Measurements from ENCODE around the gene DNAH6. TPM values are rescaled to one million over a fixed set of nuclear protein-coding genes. Genes with fewer than 3 reads are reported as not detected.

DNAH6 gene
- total RNA-seq, 1 experiment from 2014 or later: 0.26 TPM

DNA sequence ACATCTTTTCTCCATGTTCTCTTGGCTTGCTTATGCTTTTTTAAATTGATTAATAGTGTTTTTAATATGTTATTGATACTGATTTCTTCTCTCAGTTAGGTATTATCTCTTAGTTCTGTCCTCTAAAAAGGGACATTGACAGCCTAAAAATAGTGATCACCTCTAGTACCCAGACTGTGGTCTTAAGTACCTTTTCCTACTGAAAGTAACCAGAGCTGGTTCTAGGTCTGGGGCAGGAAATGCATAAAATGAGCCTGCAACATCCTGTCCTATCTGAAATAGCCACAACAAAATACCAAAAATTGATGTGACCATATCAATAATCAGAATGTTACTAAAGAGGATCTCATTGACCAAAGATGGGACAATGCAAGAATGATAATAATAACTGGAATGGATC is 113.3 kb downstream of the DNAH6 start:
- H3K4me1 ChIP-seq (ENCODE audit: insufficient read depth, low read length): no peaks in the 10 kb centered on the region
- H3K27me3 ChIP-seq (ENCODE audit: insufficient read depth, low read length): no peaks in the 10 kb centered on the region; the same call in 1 of the 2 replicates
- H3K4ac ChIP-seq (ENCODE audit: low read depth, low read length): no peak overlapping the region
- H3K79me2 ChIP-seq (ENCODE audit: insufficient read depth, low read length): no peaks in the 10 kb centered on the region
- H4K91ac ChIP-seq (ENCODE audit: insufficient read length, low read depth, low read length): no peak overlapping the region
- H3K27ac ChIP-seq (ENCODE audit: insufficient read length, low read depth, low read length): no peak overlapping the region
- no peak overlapping the region for H3K23ac ChIP-seq (ENCODE audit: insufficient read length, low read depth, low read length)
- Mint-ChIP-seq H3K9me3 (no peaks in the 10 kb centered on the region), H3K4me1 (peaks cover 0 to 2% of the 10 kb centered on the region in 2 experiments; a peak in 2 of 4 replicates), H3K36me3 (ENCODE audit: insufficient read depth in 1 of 3, low read depth in 3 of 3) (no peaks in the 10 kb centered on the region), H3K4me3 (no peak overlapping the region), H3K27ac (no peak overlapping the region), H3K27me3 (ENCODE audit: low read depth) (peaks cover 5% of the 10 kb centered on the region)
- DNase-seq: no peak
- no peaks in the 10 kb centered on the region for H3K9me3 ChIP-seq (ENCODE audit: control insufficient read depth, low read depth, low read length)
- H3K23me2 ChIP-seq (ENCODE audit: insufficient read length, low read depth, low read length, poor library complexity, severe bottlenecking): no peaks in the 10 kb centered on the region
- no peak overlapping the region for H4K5ac ChIP-seq (ENCODE audit: insufficient read length, low read depth, low read length)
- H2BK20ac ChIP-seq (ENCODE audit: low read depth, low read length, poor library complexity, severe bottlenecking): no peak overlapping the region
- H3K9ac ChIP-seq (ENCODE audit: extremely low read depth, insufficient read length, low read length): no peak overlapping the region
- H3K14ac ChIP-seq (ENCODE audit: insufficient read depth, low read length): no peak overlapping the region
- TF ChIP-seq, protein P1, sequence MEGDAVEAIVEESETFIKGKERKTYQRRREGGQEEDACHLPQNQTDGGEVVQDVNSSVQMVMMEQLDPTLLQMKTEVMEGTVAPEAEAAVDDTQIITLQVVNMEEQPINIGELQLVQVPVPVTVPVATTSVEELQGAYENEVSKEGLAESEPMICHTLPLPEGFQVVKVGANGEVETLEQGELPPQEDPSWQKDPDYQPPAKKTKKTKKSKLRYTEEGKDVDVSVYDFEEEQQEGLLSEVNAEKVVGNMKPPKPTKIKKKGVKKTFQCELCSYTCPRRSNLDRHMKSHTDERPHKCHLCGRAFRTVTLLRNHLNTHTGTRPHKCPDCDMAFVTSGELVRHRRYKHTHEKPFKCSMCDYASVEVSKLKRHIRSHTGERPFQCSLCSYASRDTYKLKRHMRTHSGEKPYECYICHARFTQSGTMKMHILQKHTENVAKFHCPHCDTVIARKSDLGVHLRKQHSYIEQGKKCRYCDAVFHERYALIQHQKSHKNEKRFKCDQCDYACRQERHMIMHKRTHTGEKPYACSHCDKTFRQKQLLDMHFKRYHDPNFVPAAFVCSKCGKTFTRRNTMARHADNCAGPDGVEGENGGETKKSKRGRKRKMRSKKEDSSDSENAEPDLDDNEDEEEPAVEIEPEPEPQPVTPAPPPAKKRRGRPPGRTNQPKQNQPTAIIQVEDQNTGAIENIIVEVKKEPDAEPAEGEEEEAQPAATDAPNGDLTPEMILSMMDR (conservative IDR thresholded peaks at IDR 0.05): no peak
- H2AFZ ChIP-seq (ENCODE audit: low read length): no peak overlapping the region
- H3T11ph ChIP-seq (ENCODE audit: low read length): no peak overlapping the region
- no peak overlapping the region for H2BK15ac ChIP-seq (ENCODE audit: low read depth, low read length)
- H4K8ac ChIP-seq (replicated peaks; ENCODE audit: insufficient read length, low read depth, low read length): no peak overlapping the region
- no peak overlapping the region for H3K56ac ChIP-seq (ENCODE audit: insufficient read length, low read depth, low read length)
- no peak overlapping the region for H3K4me2 ChIP-seq (ENCODE audit: insufficient read depth, insufficient read length, low read length)
- H2AK5ac ChIP-seq (ENCODE audit: insufficient read length, low read length): no peak overlapping the region
- no peaks in the 10 kb centered on the region for H4K20me1 ChIP-seq (ENCODE audit: control insufficient read depth, insufficient read depth, insufficient read length)
- no peaks in the 10 kb centered on the region for H3K79me1 ChIP-seq (ENCODE audit: insufficient read depth, low read depth, low read length, poor library complexity, severe bottlenecking)
- H2BK120ac ChIP-seq (ENCODE audit: low read depth, low read length, poor library complexity, severe bottlenecking): no peak overlapping the region
- no peak overlapping the region for H2BK5ac ChIP-seq (ENCODE audit: insufficient read length, low read length)
- no peak overlapping the region for H2BK12ac ChIP-seq (ENCODE audit: insufficient read length, low read depth, low read length)
- no peak overlapping the region for H3K18ac ChIP-seq (ENCODE audit: insufficient read length, low read depth, low read length)
